ENCODE measurements around the gene HTR6. TPM values are rescaled to one million over a fixed set of nuclear protein-coding genes. Genes with fewer than 3 reads are reported as not detected.
"Not testable (repeated sequence)": the region's sequence is repeated elsewhere in the genome, so short reads cannot be mapped to it uniquely, and the experiment has no call there.

HTR6 gene
- total RNA-seq, 2 experiments from 2014 or later, result not detected

- ChIA-PET CTCF (ENCODE audit: unreplicated experiment) (no interaction called here), POLR2A (interaction anchor here (1.2 kb wide), 1 partner anchor 39 kb away, joined by 3 read pairs; no protein-coding TSS in a partner anchor)
- Histone ChIP-seq H4K20me1 (ENCODE audit: insufficient read depth, low read length) (no peaks in the 10 kb centered on the region), H3K9me3 (ENCODE audit: low read length) (no peaks in the 10 kb centered on the region), H3K36me3 (ENCODE audit: insufficient read depth, low read length) (peaks cover 48% of the 10 kb centered on the region), H2AFZ (ENCODE audit: low read length) (no peak overlapping the region), H3K79me2 (ENCODE audit: insufficient read depth, low read depth, low read length) (no peaks in the 10 kb centered on the region), H3K4me3 (ENCODE audit: low read depth, low read length, poor library complexity, severe bottlenecking) (no peak overlapping the region), H3K27ac (ENCODE audit: low read depth, low read length, poor library complexity, severe bottlenecking) (no peak overlapping the region), H3K9me2 (ENCODE audit: insufficient read depth, low read length) (no peaks in the 10 kb centered on the region), H3K4me2 (ENCODE audit: low read length) (no peak overlapping the region), H3K4me1 (ENCODE audit: insufficient read depth, low read length, poor library complexity, severe bottlenecking) (no peaks in the 10 kb centered on the region)
- no TSS peak for BruUV-seq (replicated peaks)
- intact Hi-C loops (cut with micrococcal nuclease; ENCODE audit: unreplicated experiment), result no loop called here
- TF ChIP-seq EZH2phosphoT487 (IDR thresholded peaks at IDR 0.05; ENCODE audit: borderline replicate concordance, low read depth, low read length), result no peak
- no peak for TF ChIP-seq CTCF (conservative IDR thresholded peaks at IDR 0.05; ENCODE audit: low read length)
- DNase-seq (ENCODE audit: low spot score), result no peak
These were observed 35.3 kb upstream of the HTR6 start for GRCh38 chr1:19629357-19629756.

GRCh38 chr1:19630192-19630591 lies 34.5 kb upstream of the HTR6 start:
- H3K4me1 ChIP-seq (ENCODE audit: insufficient read depth, low read length, poor library complexity, severe bottlenecking); BruUV-seq (replicated peaks); H3K4me3 ChIP-seq (ENCODE audit: low read depth, low read length, poor library complexity, severe bottlenecking); H3K4me2 ChIP-seq (ENCODE audit: low read length); H3K9me3 ChIP-seq (ENCODE audit: low read length); H3K9me2 ChIP-seq (ENCODE audit: insufficient read depth, low read length); CTCF ChIA-PET (ENCODE audit: unreplicated experiment); H3K27ac ChIP-seq (ENCODE audit: low read depth, low read length, poor library complexity, severe bottlenecking); H3K79me2 ChIP-seq (ENCODE audit: insufficient read depth, low read depth, low read length); DNase-seq (ENCODE audit: low spot score); intact Hi-C loops (cut with micrococcal nuclease; ENCODE audit: unreplicated experiment); H4K20me1 ChIP-seq (ENCODE audit: insufficient read depth, low read length); H2AFZ ChIP-seq (ENCODE audit: low read length): not testable (repeated sequence)
- POLR2A ChIA-PET, result interaction anchor here (0.6 to 1.2 kb wide), 2 partner anchors 13 to 144 kb away, joined by 3 read pairs; no protein-coding TSS in a partner anchor
- H3K36me3 ChIP-seq (ENCODE audit: insufficient read depth, low read length), result peaks cover 40% of the 10 kb centered on the region

GRCh38 chr1:19630720-19631395 lies 33.8 kb upstream of the HTR6 start:
- TF ChIP-seq EZH2phosphoT487 (IDR thresholded peaks at IDR 0.05; ENCODE audit: borderline replicate concordance, low read depth, low read length), result no peak
- ChIA-PET POLR2A (interaction anchor here (0.6 to 1.2 kb wide), 4 partner anchors 14 to 493 kb away, joined by 3 to 5 read pairs (median 3); no protein-coding TSS in a partner anchor), CTCF (ENCODE audit: unreplicated experiment) (no interaction called here)
- no peak overlapping the region for H3K4me2 ChIP-seq (ENCODE audit: low read length)
- H3K4me1 ChIP-seq (ENCODE audit: insufficient read depth, low read length, poor library complexity, severe bottlenecking), result no peaks in the 10 kb centered on the region
- BruUV-seq (replicated peaks), result TSS peak; percentile 51
- no peaks in the 10 kb centered on the region for H3K9me3 ChIP-seq (ENCODE audit: low read length)
- intact Hi-C loops (cut with micrococcal nuclease; ENCODE audit: unreplicated experiment), result no loop called here
- no peaks in the 10 kb centered on the region for H3K79me2 ChIP-seq (ENCODE audit: insufficient read depth, low read depth, low read length)
- DNase-seq (ENCODE audit: low spot score), result no peak
- H3K27ac ChIP-seq (ENCODE audit: low read depth, low read length, poor library complexity, severe bottlenecking), result no peak overlapping the region
- H3K36me3 ChIP-seq (ENCODE audit: insufficient read depth, low read length), result peaks cover 33% of the 10 kb centered on the region
- no peaks in the 10 kb centered on the region for H3K9me2 ChIP-seq (ENCODE audit: insufficient read depth, low read length)
- no peaks in the 10 kb centered on the region for H4K20me1 ChIP-seq (ENCODE audit: insufficient read depth, low read length)
- H2AFZ ChIP-seq (ENCODE audit: low read length), result no peak overlapping the region
- H3K4me3 ChIP-seq (ENCODE audit: low read depth, low read length, poor library complexity, severe bottlenecking), result no peak overlapping the region

All from OCI-LY7 (cell line).